Stimulated activated CD4-positive, alpha-beta T cell treated with anti-CD3 and anti-CD28 coated beads, Interleukin-12 subunit alpha, Interleukin-12 subunit beta, amount 100 ng/mL, for 4 hours (primary cell): Measurements from ENCODE around the gene VWDE.
"Not testable (repeated sequence)": the region's sequence is repeated elsewhere in the genome, so short reads cannot be mapped to it uniquely, and the experiment has no call there.

ENCODE experiments used
- DNase-seq: peaks from one replicate; pipeline ENCODE4 v3.0.0-alpha.2; 2020

Gene VWDE

GRCh38 chr7:12401538-12402364 lies 1.9 kb downstream of the VWDE start:
- no peak for DNase-seq

- no peak for DNase-seq
These were observed 5.5 kb downstream of the VWDE start for GRCh38 chr7:12398186-12398585.

- DNase-seq = no peak
These were observed 6.0 kb downstream of the VWDE start for GRCh38 chr7:12397671-12398070.

GRCh38 chr7:12396670-12397069 lies 7.0 kb downstream of the VWDE start:
- not testable (repeated sequence) for DNase-seq

GRCh38 chr7:12391922-12392615 lies 11.6 kb downstream of the VWDE start:
- DNase-seq = no peak

GRCh38 chr7:12389089-12389700 lies 14.5 kb downstream of the VWDE start:
- no peak for DNase-seq

GRCh38 chr7:12386313-12386740 lies 17.3 kb downstream of the VWDE start:
- DNase-seq = no peak

- no peak for DNase-seq
These were observed 18.3 kb downstream of the VWDE start for GRCh38 chr7:12385364-12385786.

- DNase-seq = no peak
These were observed 20.3 kb downstream of the VWDE start for GRCh38 chr7:12383377-12383776.

- no peak for DNase-seq
These were observed 25.3 kb downstream of the VWDE start for GRCh38 chr7:12378389-12378788.

GRCh38 chr7:12377406-12377805 lies 26.3 kb downstream of the VWDE start:
- DNase-seq = no peak

GRCh38 chr7:12373580-12374263 lies 29.9 kb downstream of the VWDE start:
- no peak for DNase-seq

GRCh38 chr7:12370249-12370648 lies 33.4 kb downstream of the VWDE start:
- DNase-seq = no peak

- no peak for DNase-seq
These were observed 33.9 kb downstream of the VWDE start for GRCh38 chr7:12369756-12370155.

- DNase-seq = no peak
These were observed 34.6 kb downstream of the VWDE start for GRCh38 chr7:12369072-12369471.

- DNase-seq = no peak
These were observed 42.7 kb downstream of the VWDE start for GRCh38 chr7:12360948-12361347.

- no peak for DNase-seq
These were observed 45.0 kb downstream of the VWDE start for GRCh38 chr7:12358694-12359093.

- no peak for DNase-seq
These were observed 46.2 kb downstream of the VWDE start for GRCh38 chr7:12357508-12357907.

- no peak for DNase-seq
These were observed 51.8 kb downstream of the VWDE start for GRCh38 chr7:12351843-12352242.

GRCh38 chr7:12350971-12351370 lies 52.7 kb downstream of the VWDE start:
- DNase-seq = no peak

GRCh38 chr7:12337095-12337494 lies 66.6 kb downstream of the VWDE start:
- no peak for DNase-seq

- DNase-seq = no peak
These were observed 74.5 kb downstream of the VWDE start for GRCh38 chr7:12328888-12329770.
